ENCODE results near the gene VAT1L.
"Not testable (repeated sequence)": the region's sequence is repeated elsewhere in the genome, so short reads cannot be mapped to it uniquely, and the experiment has no call there.

The VAT1L gene

DNA sequence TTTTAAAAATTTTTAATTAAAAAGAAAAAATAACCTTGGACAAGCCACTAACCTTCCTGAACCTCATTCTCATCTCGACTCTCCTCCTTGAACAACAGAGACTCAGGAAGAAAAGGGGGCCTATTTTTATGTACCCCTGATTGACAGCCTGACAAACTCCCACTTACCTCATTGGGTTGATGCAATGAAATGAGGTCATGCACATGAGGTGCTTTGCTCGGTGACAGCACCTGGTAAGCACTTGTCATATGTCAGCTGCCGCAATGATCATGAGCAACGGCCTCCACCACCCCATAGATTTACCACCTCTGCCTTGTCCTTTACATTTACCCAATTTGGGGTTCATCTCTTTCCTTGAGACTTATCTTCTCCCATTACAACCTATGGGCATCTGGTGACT lies 167.9 kb downstream of the VAT1L start:
- DNase-seq (ENCODE audit: low read depth), result no peak

DNA sequence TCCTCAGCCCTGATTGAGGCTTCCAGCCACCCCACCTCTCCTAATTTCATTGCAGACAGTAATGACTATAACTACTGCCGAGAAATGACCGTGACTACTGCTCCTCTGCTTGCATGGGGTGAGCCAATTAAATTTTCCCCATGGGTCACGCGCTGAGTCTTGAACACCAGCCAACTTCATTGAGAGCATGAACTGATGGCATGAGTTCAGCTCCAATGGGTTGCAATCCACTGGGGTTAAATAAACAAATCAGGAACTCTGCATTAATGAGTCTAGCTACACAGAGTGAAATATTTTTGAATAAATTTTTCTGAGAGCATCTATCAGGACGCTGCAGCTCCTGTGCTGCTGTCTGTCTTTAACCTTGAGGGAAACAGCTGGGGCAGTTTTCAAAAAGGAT lies 172.4 kb downstream of the VAT1L start:
- no peak for DNase-seq (ENCODE audit: low read depth)

DNA sequence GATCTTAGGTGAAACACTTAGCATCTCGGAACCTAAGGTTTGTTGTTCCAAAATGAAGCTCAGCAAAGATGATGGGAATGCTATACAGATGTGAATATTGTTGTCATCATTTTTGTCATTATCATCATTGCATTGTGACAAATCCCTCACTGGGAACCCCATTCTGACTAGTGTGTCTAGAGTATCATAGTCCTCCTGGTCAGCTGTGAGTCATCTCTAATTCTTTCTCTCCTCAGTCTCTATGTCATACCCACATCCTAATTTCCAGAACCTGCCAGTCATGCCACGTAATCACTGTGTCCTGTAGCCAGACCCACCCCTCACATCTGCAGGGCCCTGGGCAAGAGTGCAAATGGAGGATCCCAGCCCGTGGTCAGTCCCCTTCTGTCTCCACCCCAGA lies 173.4 kb downstream of the VAT1L start:
- DNase-seq (ENCODE audit: low read depth), result no peak

GRCh38 chr16:77962689-77963088 lies 174.3 kb downstream of the VAT1L start:
- DNase-seq (ENCODE audit: low read depth), result no peak

DNA sequence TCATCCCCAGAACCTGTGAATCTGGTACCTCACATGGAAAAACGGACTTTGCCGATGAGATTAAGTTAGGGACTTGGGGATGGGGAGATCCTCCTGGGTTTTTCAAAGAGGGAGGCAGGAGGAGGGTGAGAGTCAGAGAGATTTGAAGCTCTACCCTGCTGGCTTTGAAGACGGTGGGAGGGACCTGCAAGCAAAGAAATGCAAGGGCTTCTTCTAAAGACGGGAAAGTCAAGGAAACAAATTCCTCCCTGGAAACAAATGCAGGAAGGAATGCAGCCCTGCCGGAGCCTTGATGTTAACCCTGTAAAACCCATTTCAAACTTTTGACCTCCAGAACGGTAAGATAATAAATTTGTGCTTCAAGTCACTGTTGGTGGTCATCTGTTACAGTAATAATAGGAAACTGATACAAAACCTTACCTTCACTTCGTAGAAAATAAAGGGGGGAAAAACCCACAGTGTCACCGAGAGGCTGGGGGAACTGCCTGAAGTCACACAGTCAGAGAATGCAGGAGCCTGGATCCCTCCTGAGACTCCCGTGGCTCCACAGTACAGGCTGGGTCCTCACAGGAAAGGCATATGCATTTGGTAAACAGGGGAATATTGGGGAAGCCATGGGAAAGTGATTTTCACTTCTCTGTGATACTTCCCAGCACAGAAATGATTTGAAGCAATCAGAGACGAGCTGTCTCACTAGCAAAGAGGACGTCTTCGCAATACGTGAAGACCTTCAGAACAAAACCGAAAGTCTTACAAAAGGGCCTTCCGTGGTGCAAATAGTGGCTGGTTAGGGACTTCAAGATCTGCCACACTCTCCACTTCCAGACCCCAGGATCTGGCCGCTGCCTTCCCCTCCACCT lies 175.1 kb downstream of the VAT1L start:
- no peak for DNase-seq (ENCODE audit: low read depth)

- no peak for DNase-seq (ENCODE audit: low read depth)
These were observed 177.0 kb downstream of the VAT1L start for GRCh38 chr16:77965346-77965745.

GRCh38 chr16:77967054-77967904 lies 178.9 kb downstream of the VAT1L start:
- DNase-seq (ENCODE audit: low read depth), result no peak

GRCh38 chr16:77969861-77970260 lies 181.5 kb downstream of the VAT1L start:
- DNase-seq (ENCODE audit: low read depth), result no peak

- DNase-seq (ENCODE audit: low read depth), result no peak
These were observed 182.0 kb downstream of the VAT1L start for GRCh38 chr16:77970371-77970770.

GRCh38 chr16:77971306-77972061 lies 183.1 kb downstream of the VAT1L start:
- peak; percentile 19 for DNase-seq (ENCODE audit: low read depth)

DNA sequence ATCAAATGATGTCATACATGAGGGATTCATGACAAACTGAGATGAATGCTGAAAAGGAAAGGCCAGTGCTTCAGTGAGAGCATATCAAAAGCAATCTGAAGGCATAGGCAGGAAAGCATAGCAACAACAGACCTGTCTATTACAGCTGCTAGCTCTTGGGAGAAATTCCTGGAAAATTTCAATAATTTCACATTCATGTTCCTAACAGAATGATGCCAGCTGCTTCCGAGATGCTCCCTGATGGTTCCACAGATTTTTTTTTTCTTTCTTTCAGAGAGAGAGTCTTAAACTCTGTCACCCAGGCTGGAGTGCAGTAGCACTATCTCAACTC lies 183.7 kb downstream of the VAT1L start:
- DNase-seq (ENCODE audit: low read depth), result no peak

GRCh38 chr16:77974883-77975282 lies 186.5 kb downstream of the VAT1L start:
- no peak for DNase-seq (ENCODE audit: low read depth)

DNA sequence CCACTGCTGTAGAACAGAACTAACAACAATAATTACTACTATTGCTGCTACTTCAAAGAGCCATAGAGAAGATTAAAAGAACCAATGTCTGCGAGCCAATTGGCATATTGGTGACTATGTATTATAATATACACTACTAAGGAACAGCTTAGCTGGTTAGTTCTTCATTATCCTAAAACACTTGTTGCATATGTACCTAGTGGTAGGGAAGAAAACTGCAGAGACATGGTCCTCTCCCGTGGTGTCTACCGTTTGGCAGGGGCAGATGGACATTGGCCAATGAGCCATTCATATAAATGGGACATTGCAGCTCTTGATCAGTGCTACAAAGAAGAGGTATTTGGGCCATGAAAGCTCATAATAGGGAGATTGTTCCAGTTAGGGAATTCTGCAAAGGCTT lies 187.6 kb downstream of the VAT1L start:
- no peak for DNase-seq (ENCODE audit: low read depth)

GRCh38 chr16:77977339-77977738 lies 189.0 kb downstream of the VAT1L start:
- no peak for DNase-seq (ENCODE audit: low read depth)

GRCh38 chr16:77985111-77985510 lies 196.7 kb downstream of the VAT1L start:
- no peak for DNase-seq (ENCODE audit: low read depth)

- no peak for DNase-seq (ENCODE audit: low read depth)
These were observed 197.8 kb downstream of the VAT1L start for GRCh38 chr16:77986011-77986740.

- no peak for DNase-seq (ENCODE audit: low read depth)
These were observed 199.4 kb downstream of the VAT1L start for GRCh38 chr16:77987810-77988209.

DNA sequence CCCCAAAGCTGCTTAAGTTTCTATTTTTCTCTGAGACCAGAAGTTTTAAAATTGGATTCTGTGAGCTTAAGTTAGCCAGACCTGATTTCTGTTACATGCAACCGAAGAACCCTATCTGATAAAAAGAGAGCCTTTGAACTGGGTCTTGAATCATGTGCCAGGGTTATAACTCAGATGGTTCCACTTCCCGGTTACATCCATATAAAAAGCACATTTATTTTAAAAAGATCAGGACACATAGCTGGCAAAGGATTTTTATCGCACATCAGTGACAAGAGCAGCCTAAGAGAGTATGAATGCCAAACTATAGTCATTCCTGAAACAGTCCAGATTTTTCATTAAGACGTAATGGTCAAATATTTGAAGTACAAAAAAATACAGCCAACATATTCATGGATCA lies 201.5 kb downstream of the VAT1L start:
- DNase-seq (ENCODE audit: low read depth), result no peak

GRCh38 chr16:77991701-77992100 lies 203.3 kb downstream of the VAT1L start:
- DNase-seq (ENCODE audit: low read depth), result no peak

DNA sequence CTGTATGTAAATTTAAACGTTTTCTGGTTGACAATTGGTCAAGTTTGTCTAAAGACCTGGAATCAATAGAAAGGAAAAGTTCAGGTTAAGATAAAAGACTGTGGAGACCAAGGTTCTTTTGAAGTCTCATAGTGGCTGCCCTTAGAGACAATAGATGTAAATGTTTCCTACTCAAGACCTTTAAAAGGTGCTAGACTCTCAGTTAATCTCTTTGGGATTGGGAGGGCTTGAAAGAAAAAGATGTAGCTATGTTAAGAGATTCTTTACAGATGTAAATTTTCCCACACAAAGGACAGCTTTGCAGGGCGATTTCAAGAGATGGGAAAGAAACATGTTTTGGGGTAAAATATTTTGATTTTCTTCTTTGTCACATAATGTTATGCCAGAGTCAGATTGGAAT lies 204.0 kb downstream of the VAT1L start:
- not testable (repeated sequence) for DNase-seq (ENCODE audit: low read depth)

- DNase-seq (ENCODE audit: low read depth), result no peak
These were observed 205.0 kb downstream of the VAT1L start for GRCh38 chr16:77993111-77993985.
